GM18498 (cell line): ENCODE data around the gene BCAS3.

Experiments
- ATAC-seq: cut with Tn5 transposase; IDR thresholded peaks from one replicate; pipeline ENCODE4 v1.9.1; 2021; ENCODE audit warnings: mild to moderate bottlenecking, moderate library complexity; ENCODE audit not compliant: unreplicated experiment

The BCAS3 gene

GRCh38 chr17:61325382-61326073 is 647.9 kb downstream of the BCAS3 start:
- no peak for ATAC-seq

- no peak for ATAC-seq
Observed at GRCh38 chr17:61326330-61326729, 648.7 kb downstream of the BCAS3 start.

GRCh38 chr17:61328351-61328750 is 650.7 kb downstream of the BCAS3 start:
- no peak for ATAC-seq

GRCh38 chr17:61330174-61331150 is 652.8 kb downstream of the BCAS3 start:
- no peak for ATAC-seq

- no peak for ATAC-seq
Observed at GRCh38 chr17:61331178-61331577, 653.5 kb downstream of the BCAS3 start.

- ATAC-seq: no peak
Observed at GRCh38 chr17:61331886-61332285, 654.2 kb downstream of the BCAS3 start.

GRCh38 chr17:61333136-61333535 is 655.5 kb downstream of the BCAS3 start:
- ATAC-seq: no peak

- no peak for ATAC-seq
Observed at GRCh38 chr17:61334673-61335072, 657.0 kb downstream of the BCAS3 start.

GRCh38 chr17:61335105-61335844 is 657.6 kb downstream of the BCAS3 start:
- no peak for ATAC-seq

- no peak for ATAC-seq
Observed at GRCh38 chr17:61335845-61336655, 658.4 kb downstream of the BCAS3 start.

GRCh38 chr17:61337290-61337689 is 659.6 kb downstream of the BCAS3 start:
- ATAC-seq: no peak

GRCh38 chr17:61338000-61338798 is 660.5 kb downstream of the BCAS3 start:
- ATAC-seq: no peak

- no peak for ATAC-seq
Observed at GRCh38 chr17:61338874-61339478, 661.3 kb downstream of the BCAS3 start.

- ATAC-seq: no peak
Observed at GRCh38 chr17:61340431-61341209, 663.0 kb downstream of the BCAS3 start.

GRCh38 chr17:61343576-61343975 is 665.9 kb downstream of the BCAS3 start:
- no peak for ATAC-seq

- ATAC-seq: no peak
Observed at GRCh38 chr17:61345061-61345460, 667.4 kb downstream of the BCAS3 start.

GRCh38 chr17:61345825-61346666 is 668.4 kb downstream of the BCAS3 start:
- no peak for ATAC-seq

- ATAC-seq: no peak
Observed at GRCh38 chr17:61349350-61349749, 671.7 kb downstream of the BCAS3 start.
